Stimulated activated CD4-positive, alpha-beta T cell treated with anti-CD3 and anti-CD28 coated beads, Interleukin-2, amount 100 ng/mL, for 4 hours (primary cell): ENCODE results near the gene LRP1B.

Source experiments
- DNase-seq: peaks from one replicate; pipeline ENCODE4 v3.0.0-alpha.2; 2020; ENCODE audit warnings: low read depth

Gene LRP1B

DNA sequence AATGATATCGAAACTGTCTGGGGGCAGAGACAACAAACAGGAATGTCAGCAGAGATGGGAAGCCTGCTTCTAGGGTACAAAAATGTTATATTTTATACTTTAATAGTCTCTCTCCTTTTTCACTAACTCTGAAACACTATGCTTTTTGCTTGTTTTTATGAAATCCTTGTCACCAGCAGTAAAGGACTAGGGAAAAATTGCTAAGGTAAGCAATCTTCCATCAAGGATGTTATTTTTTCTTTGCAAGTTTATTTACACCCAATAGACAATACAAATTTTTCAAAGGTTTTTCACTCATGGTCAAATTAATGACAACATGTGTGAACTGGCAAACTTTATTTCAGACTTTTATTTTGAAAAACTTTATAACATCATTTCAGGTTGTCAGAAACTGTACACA is 1884.8 kb downstream of the LRP1B start:
- no peak for DNase-seq

DNA sequence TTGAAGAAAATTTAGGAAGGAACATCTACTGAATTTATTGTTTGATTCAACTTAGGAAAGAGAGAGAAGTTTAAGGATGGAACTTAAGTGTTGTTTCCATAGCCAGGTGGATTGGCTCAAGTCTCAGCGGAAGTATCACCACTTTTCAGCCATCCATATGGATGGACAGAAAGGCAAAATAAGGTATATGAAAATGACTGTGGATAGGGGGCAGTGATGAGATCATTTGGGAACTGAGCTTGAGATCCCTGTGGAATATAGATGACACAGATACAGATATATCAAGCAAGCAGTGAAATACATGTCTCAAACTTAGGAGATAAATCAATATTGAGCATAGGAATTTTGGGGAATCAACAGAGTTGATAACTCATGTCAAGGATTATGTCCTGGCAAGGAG is 1887.9 kb downstream of the LRP1B start:
- DNase-seq, result no peak

DNA sequence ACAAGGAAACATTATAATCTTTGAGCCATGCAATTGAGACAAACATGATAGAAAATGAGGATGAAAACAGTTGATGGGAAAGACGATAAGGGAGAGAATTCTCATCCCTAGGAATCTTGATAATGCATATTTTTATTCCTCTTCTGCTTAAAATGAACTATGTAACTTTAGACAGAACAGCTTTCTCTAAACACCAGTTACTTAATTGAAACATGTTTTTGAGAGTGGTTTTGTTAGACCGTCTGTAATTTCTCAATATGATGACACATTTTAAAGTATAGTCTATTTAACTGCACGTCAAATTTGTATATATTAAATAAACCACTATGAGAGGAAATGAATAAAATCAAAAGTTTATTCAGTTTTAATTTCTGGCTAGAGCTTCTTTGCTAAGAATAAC is 1896.7 kb downstream of the LRP1B start:
- no peak for DNase-seq

DNA sequence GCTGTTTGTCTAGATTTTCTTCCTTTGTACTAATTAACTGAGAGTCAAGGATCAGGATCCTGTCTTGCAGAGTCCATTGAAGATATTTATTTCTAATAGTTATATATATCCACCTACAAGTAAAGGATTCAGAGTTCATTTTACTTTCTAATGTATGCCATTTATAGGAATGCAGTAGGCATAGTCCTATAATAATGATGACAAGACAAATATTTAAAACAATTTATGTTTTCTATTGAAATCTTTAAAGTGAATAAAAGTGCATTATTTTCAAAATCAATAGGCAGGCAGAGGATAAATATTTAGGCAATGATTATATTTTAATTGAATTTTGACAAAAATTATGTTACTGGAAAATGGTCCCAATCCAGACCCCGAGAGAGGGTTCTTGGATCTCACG is 1919.9 kb downstream of the LRP1B start:
- no peak for DNase-seq

DNA sequence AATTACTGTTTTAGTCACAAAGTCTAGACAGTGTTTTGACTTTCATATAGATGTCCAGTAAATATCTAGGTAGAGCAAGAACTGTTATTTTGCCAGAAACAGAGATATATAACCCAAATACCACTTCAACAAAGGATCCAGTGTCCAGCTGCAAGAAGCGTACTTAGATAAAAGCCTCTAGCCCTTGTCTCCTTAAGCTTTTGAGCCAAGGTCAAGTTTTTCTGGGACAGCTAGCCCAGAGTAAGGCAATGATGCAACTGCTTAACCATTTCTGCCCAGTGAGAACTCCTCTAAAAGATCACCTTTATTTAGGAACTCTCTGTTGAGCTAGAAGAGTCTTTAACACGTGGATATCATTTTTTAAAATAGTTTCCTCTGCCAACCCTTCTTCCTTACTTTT is 1925.7 kb downstream of the LRP1B start:
- no peak for DNase-seq

DNA sequence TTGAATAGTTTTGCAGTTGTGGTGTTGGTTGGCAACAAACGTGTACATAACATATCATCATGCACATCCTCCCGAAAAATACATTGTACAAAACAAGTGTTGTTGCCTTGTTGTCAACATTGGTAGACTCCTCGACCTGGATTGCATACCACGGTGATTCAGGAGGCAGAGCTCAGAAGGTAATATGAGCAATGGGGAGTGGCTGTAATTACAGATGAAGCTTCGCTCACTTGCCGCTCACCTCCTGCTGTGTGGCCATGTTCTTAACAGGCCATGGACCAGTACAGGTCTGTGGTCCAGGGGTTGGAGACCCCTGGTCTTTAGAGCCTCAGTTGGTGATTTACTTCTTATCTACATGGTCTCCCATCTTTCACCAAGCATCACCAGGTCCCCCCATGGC is 1927.5 kb downstream of the LRP1B start:
- no peak for DNase-seq

DNA sequence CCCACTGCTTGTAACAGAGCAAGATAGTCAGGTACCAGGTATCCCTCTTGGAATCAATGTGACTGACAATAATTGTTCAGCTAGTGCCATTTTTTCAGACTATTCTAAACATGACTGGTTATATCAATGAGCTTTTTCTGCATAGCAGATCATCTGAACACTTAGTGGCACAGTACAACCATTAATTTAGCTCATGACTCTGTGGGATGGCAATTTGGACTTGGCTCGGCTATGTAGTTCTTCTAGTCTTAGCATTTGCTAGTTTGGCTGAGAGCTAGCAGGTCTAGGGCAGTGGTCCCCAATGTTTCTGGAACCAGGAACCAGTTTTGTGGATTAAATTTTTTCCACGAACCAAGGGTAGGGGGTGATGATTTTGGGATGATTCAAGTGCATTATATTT is 1929.2 kb downstream of the LRP1B start:
- DNase-seq, result no peak

DNA sequence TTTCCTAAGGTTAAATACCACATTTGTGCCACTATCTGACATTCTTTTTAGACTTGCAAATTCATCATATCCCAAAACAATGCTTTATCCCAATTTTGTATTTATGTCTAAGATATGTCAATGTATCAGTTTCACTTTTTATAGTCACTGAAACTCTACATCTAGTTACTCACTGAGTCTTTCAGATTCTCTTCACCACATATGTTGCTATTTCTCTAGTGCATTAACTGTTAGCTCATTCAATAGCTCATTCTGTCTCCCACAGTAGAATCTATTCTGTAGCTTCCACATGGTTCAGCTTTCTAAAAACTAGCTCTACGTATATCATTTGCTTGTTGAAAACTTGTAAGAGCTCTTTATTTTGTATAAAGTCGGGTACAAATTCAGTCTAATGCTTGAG is 1930.1 kb downstream of the LRP1B start:
- no peak for DNase-seq

DNA sequence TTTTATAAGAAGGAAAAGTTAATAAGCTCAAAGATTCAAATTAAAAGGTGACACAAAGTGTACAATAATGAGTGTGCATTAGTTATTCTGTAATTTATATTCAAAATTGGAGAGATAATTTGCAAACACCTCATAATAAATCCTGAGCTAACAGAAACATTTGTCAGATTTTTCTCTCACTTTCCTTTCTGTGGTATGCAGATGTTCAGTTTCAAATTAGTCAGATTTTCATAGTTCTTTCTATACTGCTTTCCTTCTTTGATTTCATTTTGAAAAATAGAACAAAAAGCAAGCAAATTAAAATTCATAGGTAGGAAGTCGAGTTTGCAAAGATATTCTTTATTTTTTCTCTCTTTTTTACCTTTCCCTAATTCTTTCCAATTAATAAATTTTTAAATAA is 1930.5 kb downstream of the LRP1B start:
- no peak for DNase-seq

DNA sequence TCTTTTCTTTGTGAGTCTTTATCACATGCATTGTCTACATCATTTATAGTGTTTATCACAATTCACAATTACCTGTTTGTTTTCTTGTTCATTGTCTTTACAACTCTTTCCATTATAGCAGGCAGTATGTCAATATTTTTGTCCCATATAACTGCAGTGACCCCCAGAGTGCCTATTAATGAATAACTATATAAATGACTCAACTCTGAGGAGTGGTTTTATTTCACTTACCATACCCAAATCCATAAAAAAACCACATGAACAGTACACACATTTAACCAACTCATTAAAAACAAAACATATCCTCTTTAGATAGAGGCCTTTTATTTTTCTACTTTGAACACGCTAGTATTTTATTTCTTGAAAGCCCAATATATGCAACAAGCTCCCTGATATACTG is 1931.5 kb downstream of the LRP1B start:
- DNase-seq, result no peak

DNA sequence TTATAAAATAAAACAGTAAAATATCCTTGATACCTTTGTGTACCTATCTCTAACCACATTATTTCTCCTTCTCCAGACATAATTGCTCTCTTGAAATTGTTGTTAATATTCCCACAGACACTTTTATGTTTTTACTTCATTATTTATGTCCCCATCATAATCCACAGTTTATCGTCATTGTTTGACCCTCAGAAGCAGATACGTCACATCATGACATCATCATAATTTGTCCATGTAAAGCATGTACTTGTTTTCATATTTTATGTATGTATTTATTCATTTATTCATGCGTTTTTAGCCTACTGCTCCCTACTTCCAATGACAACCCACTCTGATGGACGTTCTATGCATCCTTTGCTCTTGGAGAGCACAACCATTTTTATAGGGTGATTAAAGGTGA is 1943.7 kb downstream of the LRP1B start:
- DNase-seq, result no peak

DNA sequence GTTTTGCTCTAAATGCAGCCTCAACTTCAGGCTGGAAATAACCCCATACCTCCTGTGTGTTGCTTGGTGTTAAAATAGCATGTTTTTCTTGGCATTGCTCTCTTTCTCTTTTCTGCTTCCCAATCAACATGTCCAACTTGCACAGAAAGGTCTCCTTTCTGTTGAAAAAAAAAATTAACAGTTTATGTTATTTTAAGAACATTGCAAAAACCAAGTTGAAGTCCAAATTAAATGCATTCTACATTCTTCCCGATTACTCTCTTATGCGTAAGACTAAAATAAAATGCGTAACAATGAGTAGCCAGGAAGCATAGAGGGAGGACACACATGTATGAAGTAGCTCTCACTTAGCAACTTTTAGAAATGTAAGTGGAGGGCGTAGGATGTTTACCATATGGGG is 1944.5 kb downstream of the LRP1B start:
- DNase-seq, result no peak

DNA sequence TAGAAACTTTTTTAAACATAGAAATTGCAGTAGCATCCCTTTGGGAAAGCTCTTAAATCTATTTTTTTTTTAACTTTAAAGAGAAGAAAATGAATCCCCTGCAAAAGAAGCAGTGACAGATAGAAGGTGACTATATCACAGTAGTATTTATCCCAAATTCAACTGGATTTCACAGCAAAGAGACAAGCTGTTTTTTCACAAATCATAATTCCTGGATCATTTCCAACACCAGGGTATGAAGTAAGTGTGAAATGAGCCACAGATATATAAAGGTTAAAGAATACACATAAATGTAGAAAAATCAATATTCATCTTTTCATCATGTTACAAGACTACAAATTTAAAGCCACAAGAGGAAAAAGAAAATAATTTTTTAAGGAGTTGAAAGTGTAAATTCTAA is 1945.7 kb downstream of the LRP1B start:
- DNase-seq, result no peak

DNA sequence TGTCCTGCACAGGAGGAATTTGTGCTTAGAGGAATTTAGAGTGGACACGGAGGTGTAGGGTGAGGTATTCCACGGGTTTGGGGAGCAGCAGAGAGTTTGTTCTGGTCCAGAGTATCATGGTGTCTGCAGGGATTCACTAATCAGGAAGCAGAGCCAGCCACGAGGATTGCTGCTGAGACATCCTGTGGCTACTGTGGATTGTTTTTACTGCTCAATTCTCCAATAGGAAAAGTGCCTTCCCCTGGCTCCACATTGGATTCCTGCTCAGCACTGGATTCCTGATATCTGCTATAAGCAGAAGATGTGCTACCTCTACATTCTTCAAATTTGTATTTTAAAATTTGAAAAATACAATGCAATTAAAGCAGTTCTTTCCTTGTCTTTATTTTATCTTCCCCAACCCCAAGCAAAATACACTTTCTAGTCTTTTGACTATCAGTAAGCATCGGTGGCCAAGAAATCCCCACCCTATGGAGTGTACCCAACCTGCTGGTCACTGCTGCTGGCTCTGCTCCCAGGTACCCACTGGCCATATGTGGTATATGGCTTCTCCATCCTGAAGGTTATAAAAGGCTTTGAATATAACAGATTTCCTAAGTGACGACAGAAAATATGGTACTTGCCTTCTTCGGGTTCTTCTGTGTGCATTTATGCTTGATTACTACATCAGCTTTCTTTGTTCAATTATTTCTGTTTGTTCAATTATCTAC is 1947.6 kb downstream of the LRP1B start:
- DNase-seq, result no peak
